ENCODE measurements around the gene ZNF570. TPM values are rescaled to one million over a fixed set of nuclear protein-coding genes. Genes with fewer than 3 reads are reported as not detected.
A peak's percentile ranks its signal among the peaks of the same experiment; 100 is the strongest.

Gene ZNF570
- total and polyA plus RNA-seq, 2 of the 8 experiments (the other 6 are each of a cell fraction or from before 2014, with no cell fraction given): 1.0 to 5.4 TPM

DNA sequence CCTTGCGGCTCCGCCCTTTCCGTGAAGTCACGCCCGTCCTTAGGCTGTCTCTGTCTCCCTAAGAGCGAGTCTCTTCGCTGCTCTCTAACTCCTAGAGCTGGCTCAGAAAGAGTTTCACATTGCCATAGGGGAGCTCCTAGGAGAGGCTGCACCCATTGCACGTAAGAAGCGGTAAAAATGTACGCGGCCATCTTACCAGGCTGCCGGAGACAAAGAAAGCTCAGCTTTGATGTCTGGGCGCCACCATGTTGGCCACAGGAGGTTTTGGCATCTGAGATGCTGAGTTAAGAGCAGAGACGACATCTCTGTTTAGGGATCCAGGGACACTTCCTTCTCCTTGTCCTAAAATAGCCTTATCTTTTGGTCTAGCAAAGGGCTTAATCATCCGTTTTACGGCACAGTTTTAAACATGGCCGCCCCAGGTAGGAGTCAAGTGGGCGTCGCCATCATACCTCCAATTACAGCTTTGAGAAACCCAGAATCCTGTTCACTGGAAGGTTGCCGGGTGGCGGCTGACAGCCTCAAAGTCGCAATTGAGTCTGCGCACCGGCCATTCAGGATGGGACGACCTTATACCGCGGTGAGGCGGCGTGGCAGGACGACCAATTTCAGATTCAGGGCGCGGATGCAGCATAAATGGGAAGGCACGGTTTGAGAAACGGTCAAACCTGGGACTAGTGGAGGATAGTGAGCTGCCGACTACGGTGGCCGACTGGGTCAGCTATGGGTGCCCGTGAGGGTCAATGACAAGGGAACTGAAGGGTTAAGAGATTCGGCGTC is 37.4 kb downstream of the ZNF570 start, which contains the start of gene ZNF793:
Gene ZNF793 (plus strand): TSS at position 553 of the 780 bp plus-strand sequence. CDS start 16,501 bp downstream, outside the sequence.
- Histone ChIP-seq H2BK15ac (ENCODE audit: low read length) (peak within 1 kb of the TSS; percentile 90; the same call in 1 of the 2 replicates), H3K36me3 (ENCODE audit: control insufficient read depth in 2 of 4, insufficient read depth in 4 of 4, low read length in 3 of 4) (peaks cover 0 to 14% (median 1%) of the 10 kb centered on the region in 4 experiments; a peak in 3 of 8 replicates), H4K8ac (ENCODE audit: extremely low read depth, insufficient read depth, low read length) (peak within 1 kb of the TSS; percentile 98; the same call in 1 of the 2 replicates), H4K20me1 (replicated peaks in 1 of 2; ENCODE audit: control insufficient read depth in 1 of 2, insufficient read depth in 2 of 2, low read length in 2 of 2) (no peaks in the 10 kb centered on the region), H3K4me3 (ENCODE audit: extremely low read depth in 1 of 4, insufficient read depth in 2 of 4, low read depth in 3 of 4, low read length in 4 of 4) (peak within 1 kb of the TSS; percentile 72 to 95 (median 86)), H2BK5ac (ENCODE audit: low read depth, low read length) (peak within 1 kb of the TSS; percentile 100), H3K23me2 (ENCODE audit: low read depth, low read length) (peaks cover 13% of the 10 kb centered on the region), H2AFZ (ENCODE audit: low read length) (peak within 1 kb of the TSS; percentile 98), H3K4me1 (replicated peaks in 1 of 4; ENCODE audit: control insufficient read depth in 3 of 4, insufficient read depth in 4 of 4, low read length in 3 of 4) (peaks cover 4 to 6% (median 4%) of the 10 kb centered on the region in 4 experiments; a peak in 4 of 7 replicates), H4K5ac (ENCODE audit: insufficient read length, low read depth, low read length) (peak within 1 kb of the TSS; percentile 84), H2BK20ac (ENCODE audit: low read length) (0 out of 2 replicates have a peak within 1 kb of the TSS, but pooled peaks have one; percentile 32), H3K14ac (ENCODE audit: insufficient read length) (peak within 1 kb of the TSS; percentile 25), H3K79me2 (ENCODE audit: control insufficient read depth in 1 of 2, insufficient read depth in 2 of 2, low read length in 2 of 2) (peaks cover 0 to 8% of the 10 kb centered on the region in 2 experiments; a peak in 1 of 4 replicates), H3K27me3 (replicated peaks in 1 of 4; ENCODE audit: control insufficient read depth in 3 of 4, extremely low read depth in 1 of 4, insufficient read depth in 3 of 4, low read length in 3 of 4) (no peaks in the 10 kb centered on the region), H2AK5ac (ENCODE audit: low read depth, low read length) (peak within 1 kb of the TSS; percentile 24; the same call in 1 of the 2 replicates), H3K56ac (replicated peaks; ENCODE audit: insufficient read length, low read depth, low read length) (peak within 1 kb of the TSS; percentile 90), H3K9me3 (ENCODE audit: insufficient read depth in 2 of 2, low read depth in 1 of 2, low read length in 1 of 2) (0 out of 4 replicates have a peak, but pooled peaks cover 0 to 2% of the 10 kb centered on the region in 2 experiments), H3K27ac (ENCODE audit: low read depth, low read length) (peak within 1 kb of the TSS; percentile 98), H3K79me1 (ENCODE audit: low read depth, low read length) (peaks cover 4% of the 10 kb centered on the region; the same call in 1 of the 2 replicates), H3K4me2 (ENCODE audit: insufficient read depth in 1 of 2, low read depth in 2 of 2, low read length in 2 of 2) (peak within 1 kb of the TSS; percentile 80 to 99), H4K91ac (replicated peaks; ENCODE audit: insufficient read length, low read length) (peak within 1 kb of the TSS; percentile 95), H3K9ac (replicated peaks in 1 of 4; ENCODE audit: extremely low read depth in 1 of 4, low read depth in 3 of 4, low read length in 3 of 4) (peak within 1 kb of the TSS; percentile 90 to 100 (median 97)), H2BK12ac (ENCODE audit: low read depth, low read length) (peak within 1 kb of the TSS; percentile 100), H3K4ac (replicated peaks; ENCODE audit: insufficient read length, low read depth, low read length) (peak within 1 kb of the TSS; percentile 83), H3K23ac (ENCODE audit: insufficient read length) (no peak within 1 kb of the TSS), H3K18ac (ENCODE audit: extremely low read depth, low read length) (peak within 1 kb of the TSS; percentile 97), H2BK120ac (replicated peaks; ENCODE audit: low read depth, low read length) (peak within 1 kb of the TSS; percentile 65)
- ChIA-PET POLR2A (ENCODE audit: partially characterized antibody) (interaction anchor here (0.6 to 2.9 kb wide), 41 partner anchors 9 to 1018 kb away, joined by 3 to 47 read pairs (median 4); partner anchors contain the start of genes SIPA1L3, WDR87, ZFP30 and ZNF527), CTCF (ENCODE audit: partially characterized antibody) (interaction anchor here (0.5 to 1.3 kb wide), 3 partner anchors 9 to 151 kb away, joined by 3 read pairs; no protein-coding TSS in a partner anchor)
- peak; percentile 75 for FAIRE-seq
- WGBS, 2 experiments (ENCODE audit: extremely low coverage in 1 of 2, insufficient coverage in 1 of 2, insufficient read length in 1 of 2, insufficient replicate concordance in 2 of 2, low coverage in 1 of 2, low lambda C conversion rate in 2 of 2, missing lambda C conversion rate in 1 of 2): 3% methylated on average over 40 of the region's 40 CpGs; no CpG with 5 or more reads in 1 of the 2 experiments
- peak; percentile 68 to 95 for DNase-seq (ENCODE audit: low read depth in 1 of 2, low spot score in 2 of 2)
- TF ChIP-seq CHD2 (IDR thresholded peaks at IDR 0.05; ENCODE audit: low read length) (peak; percentile 65; the same call in 1 of the 2 replicates), ZNF274 (IDR thresholded peaks at IDR 0.05; ENCODE audit: borderline replicate concordance, extremely low read depth, low read length) (no peak), KDM4A (IDR thresholded peaks at IDR 0.05; ENCODE audit: low read depth, low read length, severe bottlenecking) (peak; percentile 66), TAF7 (optimal IDR thresholded peaks at IDR 0.05; ENCODE audit: borderline replicate concordance, low read depth, low read length) (peak; percentile 79), PHF8 (conservative IDR thresholded peaks at IDR 0.05; ENCODE audit: low read depth, low read length) (peak; percentile 90), HDAC6 (IDR thresholded peaks at IDR 0.05; ENCODE audit: low read depth, low read length) (no peak), KDM1A (IDR thresholded peaks at IDR 0.05; ENCODE audit: borderline replicate concordance, low read length) (no peak), TCF12 (IDR thresholded peaks at IDR 0.05; ENCODE audit: low read depth, low read length) (no peak), TAF1 (IDR thresholded peaks at IDR 0.05; ENCODE audit: low read depth, low read length) (peak; percentile 78)

Data from H1 (cell line).